Activated CD8-positive, alpha-beta memory T cell treated with anti-CD3 and anti-CD28 coated beads for 1 hour (primary cell): Measurements from ENCODE around the gene XBP1.
A peak's percentile ranks its signal among the peaks of the same experiment; 100 is the strongest.
"Not testable (repeated sequence)": the region's sequence is repeated elsewhere in the genome, so short reads cannot be mapped to it uniquely, and the experiment has no call there.

Experiments
- DNase-seq, 2 donors: peaks; one replicate each; pipeline ENCODE4 v3.0.0-alpha.2; 2020; ENCODE audit warnings: low read depth in 1 of 2; ENCODE audit errors: extremely low read depth in 1 of 2

XBP1 gene

GRCh38 chr22:28800308-28801041, at the start of gene XBP1:
Gene XBP1 (minus strand): TSS chr22:28800569.
- DNase-seq: peak; percentile 61 to 84

- DNase-seq: no peak
Observed at GRCh38 chr22:28846994-28847393, 46.6 kb upstream of the XBP1 start.

DNA sequence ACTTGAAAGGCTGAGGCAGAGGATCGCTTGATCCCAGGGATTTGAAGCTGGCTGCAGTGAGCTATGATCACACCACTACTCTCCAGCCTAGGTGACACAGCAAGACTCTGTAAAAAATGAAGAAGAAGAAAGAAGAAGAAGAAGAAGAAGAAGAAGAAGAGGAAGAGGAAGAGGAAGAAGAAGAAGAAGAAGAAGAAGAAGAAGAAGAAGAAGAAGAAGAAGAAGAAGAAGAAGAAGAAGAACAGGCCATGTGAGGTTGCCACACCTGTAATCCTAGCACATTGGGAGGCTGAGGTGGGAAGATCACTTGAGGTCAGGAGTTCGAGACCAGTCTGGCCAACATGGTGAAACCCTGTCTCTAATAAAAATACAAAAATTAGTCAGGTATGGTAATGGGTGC, 43.9 kb upstream of the XBP1 start:
- not testable (repeated sequence) for DNase-seq

- DNase-seq: no peak
Observed at GRCh38 chr22:28843633-28844032, 43.3 kb upstream of the XBP1 start.

DNA sequence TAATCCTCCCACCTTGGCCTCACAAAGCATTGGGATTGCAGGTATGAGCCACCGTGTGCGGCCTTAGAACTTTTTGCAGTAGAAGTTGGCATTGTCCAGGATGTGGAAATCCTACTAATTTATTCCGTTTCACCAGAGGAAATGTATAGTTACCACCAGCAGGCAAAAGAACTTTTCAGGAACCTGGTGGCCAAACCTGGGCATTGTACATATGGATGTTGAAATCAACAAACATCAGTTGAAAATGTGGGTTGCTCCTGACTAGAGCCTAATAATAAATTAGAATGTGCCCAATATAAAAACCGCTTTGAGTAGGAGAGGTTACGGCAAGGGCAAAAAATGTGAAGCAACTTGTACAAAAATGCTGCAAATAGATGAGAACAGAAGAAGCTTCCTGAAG, 40.7 kb upstream of the XBP1 start:
- DNase-seq: no peak

DNA sequence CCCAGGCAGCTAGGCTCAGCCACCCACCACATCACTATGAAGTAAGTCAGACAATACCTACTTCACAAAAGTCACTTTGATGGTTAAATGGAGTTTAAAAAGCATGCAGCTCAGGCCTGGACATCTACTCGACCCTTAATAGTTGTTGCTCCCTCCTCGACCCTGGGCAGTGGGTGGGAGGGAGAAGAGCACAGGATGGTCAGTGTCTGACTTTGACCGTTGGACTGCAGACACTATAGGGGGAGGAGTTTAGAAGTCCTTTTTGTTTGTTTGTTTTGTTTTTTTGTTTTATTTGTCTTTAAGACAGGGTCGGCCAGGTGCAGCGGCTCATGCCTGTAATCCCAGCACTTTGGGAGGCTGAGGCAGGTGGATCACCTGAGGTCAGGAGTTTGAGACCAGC, 38.6 kb upstream of the XBP1 start:
- DNase-seq: no peak

- DNase-seq: no peak
Observed at GRCh38 chr22:28837640-28838039, 37.3 kb upstream of the XBP1 start.

DNA sequence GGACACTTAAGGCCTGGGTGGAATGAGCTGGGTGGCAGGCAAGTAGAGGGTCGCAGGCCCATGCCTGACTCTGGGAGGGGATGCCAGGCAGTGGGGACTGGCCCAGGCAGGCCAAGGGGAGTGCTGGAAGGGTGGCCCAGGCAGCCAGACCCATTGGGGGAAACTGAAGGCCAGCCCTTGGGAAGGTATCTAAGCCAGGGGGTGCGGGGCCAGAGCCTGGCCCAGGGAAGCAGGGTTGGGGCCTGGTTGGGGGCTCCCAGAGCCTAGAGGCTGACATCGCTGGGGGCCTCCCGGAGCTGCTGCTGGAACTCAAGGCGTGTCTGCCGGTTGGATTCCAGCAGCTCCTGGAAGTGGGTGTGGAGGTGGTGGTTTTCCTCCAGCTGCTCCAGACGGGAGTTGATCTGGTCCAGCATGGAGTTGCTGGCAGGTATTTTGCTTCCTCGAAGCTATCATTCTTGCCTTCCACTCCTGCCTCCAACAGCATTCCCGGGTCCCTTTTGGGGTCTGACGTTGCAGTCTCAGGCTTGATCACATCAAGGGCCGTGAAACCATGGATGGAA, 35.3 kb upstream of the XBP1 start:
- DNase-seq: no peak

DNA sequence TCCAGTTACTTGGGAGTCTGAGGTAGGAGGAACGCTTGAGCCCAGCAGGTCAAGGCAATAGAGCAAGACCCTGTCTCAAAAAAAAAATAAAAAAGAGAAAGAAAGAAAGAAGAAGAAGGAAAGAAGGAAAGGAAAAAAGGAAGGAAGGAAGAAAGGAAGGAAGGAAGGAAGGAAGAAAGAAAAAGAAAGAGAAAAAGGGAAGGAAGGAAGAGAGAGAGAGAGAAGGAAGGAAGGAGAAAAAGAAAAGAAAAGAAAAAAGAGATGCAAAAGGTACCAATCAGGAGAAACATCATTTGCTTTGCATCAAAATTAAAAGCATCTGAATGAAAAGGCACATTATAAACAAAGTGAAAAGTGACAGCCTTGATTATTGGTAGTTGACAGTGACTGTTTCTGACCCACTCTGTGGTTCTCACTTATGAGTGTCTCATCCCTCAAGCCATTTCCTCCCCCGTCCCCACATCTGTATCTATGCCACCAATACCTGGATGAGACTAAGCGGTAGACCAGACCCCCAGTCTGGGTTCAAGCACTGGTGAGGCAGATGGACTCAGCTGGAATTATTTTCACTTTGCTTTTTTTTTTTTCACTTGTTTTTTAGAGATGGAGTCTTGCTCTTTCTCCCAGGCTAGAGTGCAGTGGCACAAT, 33.0 kb upstream of the XBP1 start:
- DNase-seq: no peak

- no peak for DNase-seq
Observed at GRCh38 chr22:28832731-28833130, 32.4 kb upstream of the XBP1 start.

- no peak for DNase-seq
Observed at GRCh38 chr22:28831140-28832072, 31.0 kb upstream of the XBP1 start.

- DNase-seq: no peak
Observed at GRCh38 chr22:28830441-28830840, 30.1 kb upstream of the XBP1 start.

DNA sequence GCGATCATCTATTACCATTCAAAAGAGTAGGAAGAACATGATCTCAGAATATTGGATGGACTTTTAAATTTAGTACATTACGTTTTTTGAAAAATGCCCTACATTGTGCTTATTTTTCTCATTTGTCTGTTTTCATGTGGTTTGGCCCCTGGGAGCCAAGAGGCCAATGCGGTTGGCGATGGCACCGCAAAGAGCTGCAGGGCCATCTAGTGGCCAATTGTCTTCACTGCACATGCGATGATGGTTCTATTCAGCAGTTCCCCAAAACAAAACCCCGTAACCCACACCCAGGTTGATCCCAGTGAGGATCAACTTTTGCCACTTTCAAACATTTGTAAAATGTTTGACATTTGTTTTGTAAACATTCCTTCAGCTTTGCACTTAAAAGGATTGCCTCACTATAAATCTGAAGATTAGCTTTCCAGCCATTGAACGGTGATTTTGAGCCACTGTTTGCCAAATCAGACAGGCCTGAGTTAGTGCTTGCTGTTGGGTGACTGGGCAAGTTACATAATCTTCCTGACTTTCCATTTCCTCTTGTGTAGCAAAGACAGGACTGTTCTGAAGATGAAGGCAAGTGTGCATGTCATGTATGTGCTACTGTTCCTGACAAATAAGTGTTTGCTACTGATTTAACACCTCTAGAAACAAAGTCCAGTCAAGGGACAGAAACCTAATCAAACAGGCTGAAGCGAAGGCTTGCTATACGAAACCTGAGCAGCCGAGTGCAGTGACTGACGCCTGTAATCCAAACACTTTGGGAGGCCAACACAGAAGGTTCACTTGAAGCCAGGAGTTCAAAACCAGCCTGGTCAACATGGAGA, 29.2 kb upstream of the XBP1 start:
- DNase-seq: peak; percentile 48 to 53

DNA sequence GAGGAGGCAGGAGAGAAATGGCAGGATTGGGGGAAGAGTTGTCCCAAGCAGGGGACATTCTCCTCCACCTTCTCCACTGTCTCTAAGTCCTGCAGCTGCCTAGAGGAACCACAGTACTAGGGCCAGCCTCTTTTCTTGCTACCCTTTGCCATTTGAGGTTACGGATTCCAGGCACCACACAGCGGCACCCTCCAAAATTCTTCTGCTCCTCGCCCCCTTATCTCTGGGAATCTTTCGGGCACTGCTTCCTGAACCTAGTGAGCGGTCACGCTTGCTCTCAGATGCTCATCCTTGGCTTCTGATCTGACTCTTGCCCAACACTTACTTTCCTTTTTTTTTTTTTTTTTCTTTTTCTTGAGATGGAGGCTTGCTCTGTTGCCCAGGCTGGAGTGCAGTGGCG, 26.6 kb upstream of the XBP1 start:
- no peak for DNase-seq

DNA sequence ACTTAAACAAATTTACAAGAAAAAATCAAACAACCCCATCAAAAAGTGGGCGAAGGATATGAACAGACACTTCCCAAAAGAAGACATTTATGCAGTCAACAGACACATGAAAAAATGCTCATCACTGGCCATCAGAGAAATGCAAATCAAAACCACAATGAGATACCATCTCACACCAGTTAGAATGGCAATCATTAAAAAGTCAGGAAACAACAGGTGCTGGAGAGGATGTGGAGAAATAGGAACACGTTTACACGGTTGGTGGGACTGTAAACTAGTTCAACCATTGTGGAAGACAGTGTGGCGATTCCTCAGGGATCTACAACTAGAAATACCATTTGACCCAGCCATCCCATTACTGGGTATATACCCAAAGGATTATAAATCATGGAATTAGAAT, 26.1 kb upstream of the XBP1 start:
- not testable (repeated sequence) for DNase-seq

GRCh38 chr22:28824455-28824854, 24.1 kb upstream of the XBP1 start:
- DNase-seq: not testable (repeated sequence)

DNA sequence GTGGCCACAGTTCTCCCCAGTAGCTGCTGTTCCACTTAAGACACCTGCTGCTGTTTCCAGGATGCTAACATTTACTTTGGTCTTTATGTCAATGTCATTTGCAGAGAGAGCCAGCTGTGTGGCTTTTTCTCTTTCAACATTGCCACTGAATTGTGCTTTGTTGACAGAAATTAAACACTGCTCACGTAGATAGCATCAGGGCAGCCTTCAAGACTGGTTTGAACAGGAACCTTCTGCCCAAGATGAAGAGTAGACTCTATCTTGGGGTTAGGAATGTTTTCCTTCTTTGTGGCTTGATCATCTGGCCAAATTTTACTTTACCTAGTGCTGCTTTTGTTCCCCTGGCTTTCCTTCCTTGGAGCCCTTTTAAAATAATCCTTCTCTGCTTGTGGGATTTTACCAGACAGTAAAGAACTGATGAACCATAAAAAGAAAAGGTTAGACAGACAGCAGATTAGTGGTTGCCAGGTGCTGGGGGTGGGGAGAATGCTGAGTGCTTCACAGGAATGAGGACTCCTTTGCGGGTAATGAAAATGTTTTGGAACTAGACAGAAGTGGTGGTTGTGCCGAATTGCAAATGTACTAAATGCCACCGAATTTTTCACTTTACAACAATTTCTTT, 22.7 kb upstream of the XBP1 start:
- no peak for DNase-seq

- DNase-seq: no peak
Observed at GRCh38 chr22:28821452-28821851, 21.1 kb upstream of the XBP1 start.

DNA sequence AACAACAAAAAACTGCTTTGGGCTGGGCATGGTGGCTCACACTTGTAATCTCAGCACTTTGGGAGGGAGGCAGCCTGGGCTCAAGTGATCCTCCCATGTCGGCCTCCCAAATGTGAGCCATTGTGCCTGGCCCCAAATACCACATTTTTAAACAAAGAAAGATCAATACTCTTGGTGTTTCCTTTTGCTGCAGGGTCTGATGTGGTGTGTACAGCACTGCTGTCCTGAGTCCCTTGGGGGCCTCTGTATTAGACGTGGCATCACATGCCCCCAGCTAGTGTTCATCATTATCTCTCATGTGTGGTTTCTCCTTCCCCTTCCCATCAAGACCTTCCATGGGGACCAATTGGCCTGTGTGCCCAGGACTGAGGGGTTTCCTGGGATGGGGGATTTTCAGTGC, 20.5 kb upstream of the XBP1 start:
- no peak for DNase-seq
